ELF-1 (cell line): ENCODE measurements around the gene HOXD9.

Source experiments
- DNase-seq: peaks from one replicate; pipeline ENCODE4 v3.0.0-alpha.2; 2016; ENCODE audit warnings: low read depth, low spot score

Gene HOXD9

DNA sequence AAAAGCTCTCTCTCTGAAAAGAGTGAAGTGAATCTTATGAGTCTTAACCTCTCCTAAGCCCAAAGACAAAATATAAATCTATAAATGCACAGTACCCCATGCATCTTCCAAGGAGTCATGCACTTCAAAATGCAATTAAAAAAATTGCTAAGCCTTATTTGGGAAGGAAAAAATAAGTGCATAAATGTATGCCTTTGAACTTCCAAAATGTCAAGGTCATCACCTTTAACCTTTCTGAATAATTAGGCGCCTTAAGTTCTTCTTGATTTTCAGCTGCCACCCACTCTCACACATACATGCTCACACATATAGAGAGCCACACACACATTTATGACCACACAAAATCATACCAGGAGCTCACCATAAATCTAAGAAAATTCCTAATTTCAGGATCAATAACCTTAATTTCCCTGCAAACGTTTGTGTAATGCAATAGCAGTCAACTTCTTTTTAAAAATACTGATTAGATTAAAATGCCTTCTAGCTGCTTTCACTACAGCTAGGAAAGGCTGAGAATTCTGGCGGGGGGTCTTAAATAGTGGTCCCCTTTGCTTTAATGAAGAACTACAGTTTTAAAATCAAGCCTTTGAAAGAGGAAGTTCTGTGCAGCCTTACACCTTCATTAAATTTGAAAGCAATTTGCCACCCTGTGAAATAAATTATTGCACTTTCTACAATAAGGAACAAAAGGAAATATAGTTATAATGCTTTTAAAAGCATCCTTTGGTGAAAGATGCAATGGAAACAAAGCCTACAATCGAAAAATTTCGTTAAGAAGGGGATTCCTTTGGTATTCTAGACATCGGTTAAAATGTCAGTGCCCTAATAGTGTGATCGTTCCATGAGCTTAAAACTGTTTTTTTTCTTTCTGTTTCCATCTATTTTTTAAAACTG, 11.9 kb upstream of the HOXD9 start:
- DNase-seq: no peak

DNA sequence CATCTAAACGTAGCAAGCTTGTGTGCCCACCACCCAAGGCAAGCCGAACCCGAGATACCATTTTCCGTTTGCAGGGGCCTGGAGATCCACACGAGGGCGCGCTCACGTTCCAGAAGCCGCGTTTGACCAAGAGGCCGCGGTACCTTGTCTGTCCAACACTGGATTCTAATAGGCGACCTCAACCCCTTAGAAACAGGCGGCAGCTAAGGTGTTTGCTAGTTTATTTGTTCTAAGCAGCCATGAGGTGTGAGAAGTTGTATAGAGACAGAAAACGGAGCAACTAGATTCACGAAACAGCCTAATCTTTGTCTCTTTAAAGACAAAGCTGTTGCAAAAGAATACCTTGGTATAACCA, 11.2 kb upstream of the HOXD9 start:
- DNase-seq: peak; percentile 86

DNA sequence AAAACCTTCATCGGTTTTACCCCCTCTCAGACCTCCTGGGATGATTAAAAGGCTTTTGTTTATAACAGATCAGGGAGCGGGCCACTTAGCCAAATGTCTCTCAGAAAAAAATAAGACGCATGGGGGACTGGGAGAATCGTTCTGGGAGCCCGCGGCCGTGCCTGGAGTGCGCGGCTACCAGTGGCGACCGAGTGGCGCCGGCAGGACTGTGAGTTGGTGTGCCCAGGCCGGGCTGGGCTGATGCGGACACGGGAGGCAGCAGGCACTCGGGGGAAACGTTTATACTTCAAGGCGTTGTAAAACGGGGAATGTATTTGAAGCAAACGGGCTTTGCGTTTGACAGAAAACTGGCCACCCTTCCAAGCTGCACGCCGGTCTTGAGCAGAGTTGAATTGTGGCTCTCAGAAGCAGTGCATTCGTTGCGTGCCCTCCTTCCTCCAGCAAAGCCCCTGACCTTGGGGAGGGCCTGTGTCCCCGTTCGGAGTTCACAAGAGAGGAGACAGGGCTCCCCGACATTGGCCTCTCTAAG, 10.6 kb upstream of the HOXD9 start:
- DNase-seq: peak; percentile 28

GRCh38 chr2:176112375-176113302, 9.9 kb upstream of the HOXD9 start:
- DNase-seq: no peak

GRCh38 chr2:176114120-176114929, 8.2 kb upstream of the HOXD9 start:
- peak; percentile 39 for DNase-seq

- no peak for DNase-seq
These were observed 7.4 kb upstream of the HOXD9 start for GRCh38 chr2:176114930-176115625.

DNA sequence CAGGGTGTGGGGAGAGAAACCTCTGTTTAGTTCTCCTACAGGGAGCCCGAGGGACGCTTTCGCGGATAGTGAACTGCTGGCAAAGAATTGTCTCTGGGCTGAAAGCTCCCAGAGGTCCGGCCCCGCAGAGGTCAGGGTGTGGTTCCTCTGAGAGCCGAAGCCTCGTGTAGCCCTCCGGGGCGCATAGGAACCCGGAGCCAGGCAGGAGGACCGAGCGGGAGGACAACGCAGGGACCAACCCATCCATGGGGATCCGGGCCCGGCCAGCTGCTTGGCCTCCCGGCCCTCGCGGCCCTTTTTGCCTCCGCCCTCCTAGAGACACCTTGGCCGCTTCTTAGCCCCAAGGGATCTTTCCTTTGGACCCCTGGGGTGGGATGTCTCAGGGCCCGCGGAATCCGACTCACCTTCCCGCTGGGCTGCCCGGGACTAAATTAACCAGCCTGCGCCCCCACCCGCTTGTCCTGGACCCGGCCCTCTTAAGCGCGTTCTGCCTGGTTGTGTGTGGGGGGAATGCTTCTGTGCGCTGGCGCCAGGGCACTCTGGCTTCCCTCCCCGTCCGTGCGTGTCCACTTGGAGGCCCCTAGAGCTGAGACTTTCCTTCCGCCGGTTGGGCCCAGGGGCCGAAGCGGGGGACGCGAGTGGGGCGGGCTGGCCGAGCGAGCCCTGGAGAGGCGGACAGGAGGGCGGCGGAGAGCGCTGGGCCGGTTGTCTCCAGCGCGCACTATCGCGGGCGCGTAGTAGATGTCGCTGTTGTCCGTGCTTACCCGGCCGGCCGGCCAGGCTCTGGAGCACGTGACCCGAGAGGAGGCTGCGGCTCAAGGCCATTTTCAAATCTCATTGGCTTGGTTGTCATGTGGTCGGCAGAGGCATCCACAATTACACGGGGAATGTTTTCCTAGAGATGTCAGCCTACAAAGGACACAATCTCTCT, 6.4 kb upstream of the HOXD9 start, which contains the start of gene HOXD10:
Gene HOXD10, plus strand, starts transcription at position 896 of the 931 bp plus-strand sequence. CDS start 56 bp downstream, outside the sequence.
- peak; percentile 85 for DNase-seq

DNA sequence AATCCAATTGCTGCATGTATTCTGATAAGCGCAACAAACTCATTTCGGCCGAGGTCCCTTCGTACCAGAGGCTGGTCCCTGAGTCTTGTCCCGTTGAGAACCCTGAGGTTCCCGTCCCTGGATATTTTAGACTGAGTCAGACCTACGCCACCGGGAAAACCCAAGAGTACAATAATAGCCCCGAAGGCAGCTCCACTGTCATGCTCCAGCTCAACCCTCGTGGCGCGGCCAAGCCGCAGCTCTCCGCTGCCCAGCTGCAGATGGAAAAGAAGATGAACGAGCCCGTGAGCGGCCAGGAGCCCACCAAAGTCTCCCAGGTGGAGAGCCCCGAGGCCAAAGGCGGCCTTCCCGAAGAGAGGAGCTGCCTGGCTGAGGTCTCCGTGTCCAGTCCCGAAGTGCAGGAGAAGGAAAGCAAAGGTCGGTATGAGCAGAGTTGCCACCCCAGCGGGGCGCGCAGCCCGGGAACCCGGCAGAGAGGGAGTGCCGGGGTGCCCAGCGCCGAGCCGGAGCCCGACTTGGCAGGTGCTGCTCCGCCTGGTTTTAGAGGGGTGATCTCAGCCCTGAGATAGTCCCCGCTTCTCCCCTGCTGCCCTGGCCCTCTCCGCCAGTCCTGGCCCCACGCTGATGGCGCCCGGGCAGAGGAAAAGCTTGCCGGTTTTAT, 5.2 kb upstream of the HOXD9 start:
- DNase-seq: no peak

DNA sequence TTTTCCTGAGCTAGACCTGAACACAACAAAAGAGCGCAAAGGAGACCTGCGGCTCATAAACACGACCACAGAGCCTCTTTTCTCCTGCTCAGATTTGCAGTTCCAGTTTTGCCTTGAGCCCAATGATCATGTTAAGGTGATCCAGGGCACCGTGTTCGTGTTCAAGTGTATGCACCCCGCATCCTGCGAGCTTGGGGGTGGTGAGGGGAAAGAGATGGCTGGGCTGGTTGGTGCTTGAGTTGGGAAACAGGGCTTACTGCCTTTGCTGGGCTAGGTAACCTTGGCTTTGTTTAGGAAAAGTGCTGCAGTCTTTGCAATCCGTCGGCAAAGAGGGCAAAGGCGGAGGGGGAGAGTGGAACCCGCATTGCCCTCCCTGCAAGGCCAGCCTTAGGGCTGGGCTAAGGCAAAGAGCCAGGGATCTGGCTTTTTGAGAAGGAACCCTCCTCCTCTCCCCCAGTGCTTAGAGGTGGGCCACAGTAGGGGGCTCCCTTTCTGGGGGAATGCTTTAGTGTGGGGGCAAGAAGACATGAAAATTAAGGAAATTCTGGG, 4.6 kb upstream of the HOXD9 start:
- no peak for DNase-seq

DNA sequence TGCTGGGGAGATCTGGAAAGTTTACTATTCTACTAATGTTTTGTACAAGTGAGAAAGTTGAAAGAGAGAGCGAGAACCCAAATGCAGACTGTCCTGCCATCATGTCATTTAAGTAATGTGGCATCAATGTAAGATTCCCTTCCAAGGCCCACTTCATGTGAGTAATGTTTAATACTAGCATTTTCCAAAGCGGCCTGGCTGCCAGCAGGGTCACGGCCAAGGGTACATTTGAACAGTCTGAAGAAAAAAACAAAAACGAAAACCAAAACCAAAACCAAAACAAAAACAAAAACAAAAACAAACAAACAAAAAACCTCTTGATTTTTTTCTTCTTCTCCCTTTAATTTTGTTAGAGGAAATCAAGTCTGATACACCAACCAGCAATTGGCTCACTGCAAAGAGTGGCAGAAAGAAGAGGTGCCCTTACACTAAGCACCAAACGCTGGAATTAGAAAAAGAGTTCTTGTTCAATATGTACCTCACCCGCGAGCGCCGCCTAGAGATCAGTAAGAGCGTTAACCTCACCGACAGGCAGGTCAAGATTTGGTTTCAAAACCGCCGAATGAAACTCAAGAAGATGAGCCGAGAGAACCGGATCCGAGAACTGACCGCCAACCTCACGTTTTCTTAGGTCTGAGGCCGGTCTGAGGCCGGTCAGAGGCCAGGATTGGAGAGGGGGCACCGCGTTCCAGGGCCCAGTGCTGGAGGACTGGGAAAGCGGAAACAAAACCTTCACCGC, 3.7 kb upstream of the HOXD9 start:
- DNase-seq: no peak

- DNase-seq: no peak
These were observed 1.9 kb upstream of the HOXD9 start for GRCh38 chr2:176120364-176121189.

DNA sequence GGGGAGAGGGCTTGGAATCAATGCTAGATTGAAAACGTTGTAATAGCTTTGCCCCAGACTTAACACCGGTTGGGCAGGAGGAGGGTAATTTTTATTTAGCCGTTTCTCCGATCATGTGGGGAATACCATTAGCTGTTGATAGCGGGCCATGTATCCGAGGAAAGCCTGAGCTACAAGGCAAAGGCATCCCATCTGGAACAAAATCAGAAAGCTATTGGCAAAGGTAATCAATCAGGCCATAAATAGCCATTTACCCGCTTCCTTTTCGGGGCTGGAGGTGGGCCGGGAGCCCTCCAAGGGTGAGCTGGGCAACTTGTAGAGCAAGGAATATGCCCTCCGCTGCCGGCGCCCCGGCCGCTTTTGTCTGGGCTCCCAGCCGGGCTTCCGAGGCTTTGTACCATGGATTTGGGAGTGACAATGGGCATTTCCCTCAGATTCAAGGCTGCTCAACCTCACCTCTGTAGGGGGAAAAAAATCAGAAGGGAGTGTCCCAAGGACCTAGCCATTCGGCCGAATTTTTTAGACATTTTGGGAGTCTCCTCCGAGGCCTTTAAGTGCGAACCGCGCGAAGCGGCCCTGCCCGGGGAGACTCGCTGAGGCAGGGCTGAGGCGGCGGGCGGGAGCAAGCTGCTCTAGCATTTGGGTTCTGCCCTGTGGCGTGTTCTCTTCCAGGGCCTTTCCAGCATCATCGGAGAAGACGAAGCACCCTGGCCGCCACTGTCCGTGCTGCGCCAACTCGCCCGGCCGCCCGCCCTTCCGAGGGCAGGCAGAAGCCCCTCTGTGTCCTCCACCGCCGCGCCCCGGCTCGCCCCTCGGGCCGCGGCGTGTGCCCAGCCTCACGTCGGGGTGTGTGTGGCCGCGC, 1.1 kb upstream of the HOXD9 start:
- peak; percentile 42 for DNase-seq

DNA sequence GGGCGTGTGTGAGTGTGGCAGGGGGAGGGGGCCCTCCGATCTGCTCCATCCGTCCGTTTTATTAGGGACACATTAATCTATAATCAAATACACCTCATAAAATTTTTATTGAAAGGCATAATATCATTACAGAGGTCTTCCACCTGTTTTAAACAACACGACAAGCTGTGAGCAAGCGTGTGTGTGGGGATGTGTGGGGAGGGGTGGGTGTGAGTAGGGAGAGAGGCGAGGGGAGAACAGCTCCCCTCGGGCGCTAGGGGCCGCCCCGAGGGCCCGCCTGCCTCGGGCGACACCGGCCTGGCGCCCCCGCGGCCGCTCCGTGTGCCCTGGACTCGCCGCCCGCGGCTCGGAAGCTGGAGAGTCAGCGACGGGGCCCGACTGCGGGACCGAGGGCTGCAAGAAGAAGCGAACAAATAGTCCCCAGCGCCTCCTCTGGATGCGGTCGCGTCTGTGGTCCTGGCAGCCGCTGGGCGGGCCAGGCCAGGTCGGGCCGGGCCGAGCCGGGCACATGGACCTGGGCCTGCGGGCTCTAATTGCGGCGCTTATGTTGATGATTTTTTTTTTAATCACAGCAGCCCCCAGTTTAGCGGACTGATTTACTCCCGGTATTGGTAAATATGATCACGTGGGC, 352 bp upstream of the HOXD9 start:
- peak; percentile 61 for DNase-seq

GRCh38 chr2:176123411-176124109, 1.0 kb downstream of the HOXD9 start:
- DNase-seq: peak; percentile 13
